Endometrial microvascular endothelial cells (primary cell): ENCODE data around the gene ARID5A. TPM values are rescaled to one million over a fixed set of nuclear protein-coding genes. Genes with fewer than 3 reads are reported as not detected.

Source experiments
- in situ Hi-C: cut with HindIII; loops from 2 replicates; pipeline ENCODE4 v1.10.0; 2017; ENCODE audit warnings: low sequenced_read_pairs, low pct_unique_long_range_greater_than_20kb; ENCODE audit errors: inconsistent ontology term
- total RNA-seq: library from RNA; depleted of rRNA; stranded (reverse); fragments of >200 nt; gene quantifications from one replicate; pipeline ENCODE4 v1.2.3, GENCODE V29; 2015; ENCODE audit errors: inconsistent ontology term

The ARID5A gene
- total RNA-seq, 1 donor from 2014 or later, result 8.0 TPM

GRCh38 chr2:96505231-96505889 is 31.2 kb upstream of the ARID5A start, which contains the start of gene NEURL3:
Gene NEURL3 (minus strand): TSS chr2:96505357. CDS start chr2:96505286, 71 bp downstream.
- in situ Hi-C loops, result no loop called here

GRCh38 chr2:96506016-96506906 is 30.3 kb upstream of the ARID5A start:
- in situ Hi-C loops, result no loop called here

GRCh38 chr2:96506907-96507240 is 29.7 kb upstream of the ARID5A start:
- in situ Hi-C loops, result no loop called here

GRCh38 chr2:96507957-96508520 is 28.5 kb upstream of the ARID5A start:
- in situ Hi-C loops, result no loop called here

- in situ Hi-C loops, result no loop called here
Measured at GRCh38 chr2:96508521-96509113, 27.9 kb upstream of the ARID5A start.

GRCh38 chr2:96509114-96509846 is 27.3 kb upstream of the ARID5A start:
- in situ Hi-C loops, result no loop called here

GRCh38 chr2:96509847-96510230 is 26.7 kb upstream of the ARID5A start:
- in situ Hi-C loops, result no loop called here

- in situ Hi-C loops, result no loop called here
Measured at GRCh38 chr2:96510931-96511595, 25.5 kb upstream of the ARID5A start.

- in situ Hi-C loops, result no loop called here
Measured at GRCh38 chr2:96511851-96512250, 24.7 kb upstream of the ARID5A start.

- in situ Hi-C loops, result no loop called here
Measured at GRCh38 chr2:96512341-96512740, 24.2 kb upstream of the ARID5A start.

GRCh38 chr2:96514521-96514920 is 22.0 kb upstream of the ARID5A start:
- in situ Hi-C loops, result no loop called here

GRCh38 chr2:96517079-96517478 is 19.5 kb upstream of the ARID5A start:
- in situ Hi-C loops, result no loop called here

GRCh38 chr2:96520231-96520630 is 16.3 kb upstream of the ARID5A start:
- in situ Hi-C loops, result no loop called here

GRCh38 chr2:96520697-96521096 is 15.9 kb upstream of the ARID5A start:
- in situ Hi-C loops, result no loop called here

GRCh38 chr2:96521219-96521618 is 15.3 kb upstream of the ARID5A start:
- in situ Hi-C loops, result no loop called here

GRCh38 chr2:96522304-96523203 is 14.0 kb upstream of the ARID5A start:
- in situ Hi-C loops, result no loop called here

GRCh38 chr2:96523659-96524481 is 12.7 kb upstream of the ARID5A start:
- in situ Hi-C loops, result no loop called here
